Loucy (cell line): ENCODE data around the gene TM6SF1.

Experiments used
- CTCF ChIP-seq: fragments of 200-600 bp; sonication (generic); conservative IDR thresholded peaks from 2 replicates; pipeline ENCODE4 v1.5.1; 2014; ENCODE audit warnings: mild to moderate bottlenecking, antibody characterized with exemption, low read length
- EZH2phosphoT487 ChIP-seq: fragments of 200-600 bp; IDR thresholded peaks from 2 replicates; pipeline ENCODE4 v1.6.1; 2018; ENCODE audit warnings: antibody characterized with exemption, mild to moderate bottlenecking, moderate library complexity, borderline replicate concordance

DNA sequence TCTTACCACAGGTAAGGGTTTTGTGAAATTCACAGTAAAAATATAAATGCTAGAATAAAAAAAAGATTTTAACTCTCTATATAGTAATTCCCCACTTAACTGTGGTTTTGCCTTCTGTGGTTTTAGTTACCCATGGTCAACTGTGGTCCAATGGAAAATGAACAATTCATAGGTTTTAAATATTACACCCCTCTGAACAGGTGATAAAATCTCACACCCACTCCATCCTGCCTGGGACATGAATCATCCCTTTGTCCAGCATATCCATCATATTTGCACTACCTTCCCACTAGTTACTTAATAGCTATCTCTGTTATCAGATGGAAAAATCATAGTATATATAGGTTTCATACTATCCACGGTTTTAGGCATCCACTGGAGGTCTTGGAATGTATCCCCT lies 50.9 kb downstream of the TM6SF1 start:
- TF ChIP-seq CTCF (no peak), EZH2phosphoT487 (no peak)
